ENCODE results near the gene MYO18B. TPM values are rescaled to one million over a fixed set of nuclear protein-coding genes. Genes with fewer than 3 reads are reported as not detected.

Gene MYO18B
- total RNA-seq, 2 experiments from 2014 or later: 0.11 to 0.22 TPM

DNA sequence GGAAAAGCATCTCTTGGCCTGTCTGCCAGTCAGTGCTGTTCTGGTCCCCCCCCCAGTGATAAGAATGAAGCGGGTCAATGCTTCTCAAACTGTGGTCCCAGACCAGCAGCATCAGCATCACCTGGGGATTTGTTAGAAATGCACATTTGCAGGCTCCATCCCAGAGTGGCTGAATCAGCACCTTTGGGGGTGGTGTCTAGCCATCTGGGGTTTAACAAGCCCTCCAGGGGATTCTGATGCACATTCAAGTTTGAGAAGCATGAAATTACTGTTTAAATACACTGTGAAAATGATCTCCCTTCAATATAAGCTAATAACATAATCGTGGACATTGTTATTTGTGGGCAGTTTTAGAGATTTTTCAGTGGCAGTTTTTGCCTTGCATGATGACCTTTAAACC, 133.5 kb downstream of the MYO18B start:
- Histone ChIP-seq H3K27me3 (ENCODE audit: control insufficient read depth in 1 of 2, insufficient read depth in 2 of 2, low read length in 2 of 2) (peaks cover 0 to 2% of the 10 kb centered on the region in 2 experiments), H3K27ac (ENCODE audit: low read depth in 1 of 2, low read length in 2 of 2) (no peak overlapping the region), H3K9me3 (ENCODE audit: control insufficient read depth in 1 of 2, insufficient read depth in 1 of 2, low read length in 2 of 2) (no peaks in the 10 kb centered on the region), H3K4me3 (ENCODE audit: low read length) (no peak overlapping the region), H3K4me1 (ENCODE audit: insufficient read depth, low read length) (no peaks in the 10 kb centered on the region), H3K36me3 (ENCODE audit: insufficient read depth, low read length) (no peaks in the 10 kb centered on the region)
- DNase-seq (no peak), ATAC-seq (ENCODE audit: poor library complexity) (no peak)
- Mint-ChIP-seq H3K4me1 (ENCODE audit: low read depth) (no peaks in the 10 kb centered on the region), H3K9me3 (no peaks in the 10 kb centered on the region), H3K4me3 (no peak overlapping the region), H3K27ac (no peak overlapping the region), H3K27me3 (peaks cover 31% of the 10 kb centered on the region), H3K36me3 (ENCODE audit: low read depth) (no peaks in the 10 kb centered on the region)
- TF ChIP-seq CTCF (IDR thresholded peaks at IDR 0.05): no peak
- ChIA-PET POLR2A (no interaction called here), CTCF (no interaction called here)
- intact Hi-C loops (cut with DNase I, micrococcal nuclease): no loop called here

DNA sequence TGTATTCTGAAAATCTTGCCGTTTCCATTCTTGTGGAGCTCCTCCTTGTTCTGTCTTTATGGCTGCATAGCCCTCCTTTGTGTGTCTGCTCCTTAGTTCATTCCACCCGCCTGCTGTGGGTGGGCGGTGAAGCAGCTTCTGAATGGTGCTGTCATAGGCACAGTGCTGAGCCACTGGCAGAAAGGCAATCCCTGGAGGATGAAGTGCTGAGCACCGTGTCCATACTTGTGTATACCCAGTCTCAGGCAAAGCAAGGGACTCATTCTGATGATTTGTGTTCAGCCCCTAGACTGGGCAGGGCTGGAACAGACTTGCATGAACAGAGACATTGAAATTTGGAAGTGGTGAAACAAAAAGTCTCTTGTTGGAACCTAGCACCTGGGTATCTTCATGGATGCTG, 134.9 kb downstream of the MYO18B start:
- ATAC-seq (ENCODE audit: poor library complexity): no peak
- Mint-ChIP-seq H3K27me3 (peaks cover 40% of the 10 kb centered on the region), H3K27ac (no peak overlapping the region), H3K36me3 (ENCODE audit: low read depth) (no peaks in the 10 kb centered on the region), H3K4me3 (no peak overlapping the region), H3K9me3 (no peaks in the 10 kb centered on the region), H3K4me1 (ENCODE audit: low read depth) (no peaks in the 10 kb centered on the region)
- no peak for DNase-seq
- Histone ChIP-seq H3K4me3 (ENCODE audit: low read length) (no peak overlapping the region), H3K9me3 (ENCODE audit: control insufficient read depth in 1 of 2, insufficient read depth in 1 of 2, low read length in 2 of 2) (no peaks in the 10 kb centered on the region), H3K36me3 (ENCODE audit: insufficient read depth, low read length) (no peaks in the 10 kb centered on the region), H3K27ac (ENCODE audit: low read depth in 1 of 2, low read length in 2 of 2) (no peak overlapping the region), H3K4me1 (ENCODE audit: insufficient read depth, low read length) (no peaks in the 10 kb centered on the region), H3K27me3 (ENCODE audit: control insufficient read depth in 1 of 2, insufficient read depth in 2 of 2, low read length in 2 of 2) (peaks cover 0 to 2% of the 10 kb centered on the region in 2 experiments)
- no peak for TF ChIP-seq CTCF (IDR thresholded peaks at IDR 0.05)
- ChIA-PET POLR2A (no interaction called here), CTCF (no interaction called here)
- intact Hi-C loops (cut with DNase I, micrococcal nuclease): no loop called here

DNA sequence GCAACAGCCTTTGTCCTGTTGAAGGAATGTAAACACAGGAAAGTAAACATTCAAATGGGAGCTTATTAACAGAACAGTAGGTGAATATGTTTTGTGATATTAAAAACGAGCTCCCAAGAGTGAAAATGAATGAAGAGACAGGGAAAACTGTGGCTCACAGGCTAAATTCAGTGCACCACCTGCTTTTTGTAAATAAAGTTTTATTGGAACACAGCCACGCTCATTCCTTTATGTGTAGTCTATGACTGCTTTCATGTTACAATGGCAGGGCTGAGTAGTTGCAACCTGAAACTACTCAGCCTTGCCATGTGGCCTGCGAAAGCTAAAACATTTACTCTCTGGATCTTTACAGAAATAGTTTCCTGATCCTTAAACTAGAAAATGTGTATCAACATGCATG, 136.9 kb downstream of the MYO18B start:
- no peaks in the 10 kb centered on the region for H3K4me1 Mint-ChIP-seq (ENCODE audit: low read depth)
- ATAC-seq (ENCODE audit: poor library complexity) (no peak), DNase-seq (no peak)
- H3K27ac Mint-ChIP-seq: no peak overlapping the region
- POLR2A ChIA-PET: no interaction called here
- Histone ChIP-seq H3K27ac (ENCODE audit: low read depth in 1 of 2, low read length in 2 of 2) (no peak overlapping the region), H3K36me3 (ENCODE audit: insufficient read depth, low read length) (no peaks in the 10 kb centered on the region), H3K9me3 (ENCODE audit: control insufficient read depth in 1 of 2, insufficient read depth in 1 of 2, low read length in 2 of 2) (no peaks in the 10 kb centered on the region), H3K4me3 (ENCODE audit: low read length) (no peak overlapping the region), H3K27me3 (ENCODE audit: control insufficient read depth in 1 of 2, insufficient read depth in 2 of 2, low read length in 2 of 2) (no peaks in the 10 kb centered on the region), H3K4me1 (ENCODE audit: insufficient read depth, low read length) (no peaks in the 10 kb centered on the region)
- H3K9me3 Mint-ChIP-seq: no peaks in the 10 kb centered on the region
- intact Hi-C loops (cut with DNase I, micrococcal nuclease): no loop called here
- H3K4me3 Mint-ChIP-seq: no peak overlapping the region
- TF ChIP-seq CTCF (IDR thresholded peaks at IDR 0.05): no peak
- CTCF ChIA-PET: no interaction called here
- no peaks in the 10 kb centered on the region for H3K36me3 Mint-ChIP-seq (ENCODE audit: low read depth)
- H3K27me3 Mint-ChIP-seq: peaks cover 45% of the 10 kb centered on the region

Measured in CD4-positive, alpha-beta T cell (primary cell).